Stomach (tissue), 9 donors: ENCODE results near the gene ZNF492. TPM values are rescaled to one million over a fixed set of nuclear protein-coding genes. Genes with fewer than 3 reads are reported as not detected.
A peak's percentile ranks its signal among the peaks of the same experiment; 100 is the strongest.

Experiments used
- DNase-seq, 2 donors: peaks; one replicate each; pipeline versions ENCODE4 v3.0.0 to v3.0.0-alpha.2; 2013 to 2019
- H3K27ac ChIP-seq, 5 donors: fragments of 200-600 bp in 4 of 5; sonication (generic) in 4 of 5; one replicate each; pipeline ENCODE4 v1.5.1; 2013 to 2019; ENCODE audit warnings: mild to moderate bottlenecking in 1 of 5, moderate library complexity in 1 of 5
- H3K27me3 ChIP-seq, 3 donors: fragments of 200-600 bp; sonication (generic); one replicate each; pipeline ENCODE4 v1.5.1; 2017 to 2019; ENCODE audit warnings: mixed run types in 1 of 3
- H3K36me3 ChIP-seq, 4 donors: fragments of 200-600 bp; sonication (generic); 1 replicate in 3 of 4; 2 replicates in 1 of 4; pipeline ENCODE4 v1.5.1; 2016 to 2019
- H3K4me1 ChIP-seq, 4 donors: fragments of 200-600 bp; sonication (generic); one replicate each; pipeline ENCODE4 v1.5.1; 2016 to 2019
- H3K4me3 ChIP-seq, 4 donors: fragments of 200-600 bp; sonication (generic) in 3 of 4; one replicate each; pipeline ENCODE4 v1.5.1; 2016 to 2019; ENCODE audit warnings: mild to moderate bottlenecking in 1 of 4
- H3K9me3 ChIP-seq, 4 donors: fragments of 200-600 bp; sonication (generic); one replicate each; pipeline ENCODE4 v1.5.1; 2016 to 2019
- EP300 ChIP-seq: sonication (generic); formaldehyde crosslinking; IDR thresholded peaks from one replicate; pipeline ENCODE4 v1.6.1; 2017; ENCODE audit warnings: antibody characterized with exemption
- POLR2A ChIP-seq, 4 donors: fragments of 450-650 bp; IDR thresholded peaks; one replicate each; pipeline ENCODE4 v1.6.1; 2016; ENCODE audit warnings: antibody characterized with exemption in 4 of 4, control low read depth in 2 of 4, mild to moderate bottlenecking in 1 of 4, moderate library complexity in 1 of 4
- POLR2AphosphoS5 ChIP-seq, 3 donors: sonication (generic); formaldehyde crosslinking; IDR thresholded peaks; one replicate each; pipeline ENCODE4 v1.6.1; 2016; ENCODE audit warnings: antibody characterized with exemption in 3 of 3
- whole genome bisulfite sequencing, 5 donors: extraction: QIAGEN DNeasy Blood & Tissue Kit in 3 of 5; methylation state at CpG; one replicate each; pipeline versions ENCODE4 v1.1.5 to v1.1.7; 2013 to 2018; 5-methylcytosine and 5-hydroxymethylcytosine counted together
- intact Hi-C: fragments of 100-400 bp; cut with DNase I; formaldehyde crosslinking; loops from one replicate; pipeline ENCODE4 v1.15.1; 2023; ENCODE audit warnings: low total_unique reads
- polyA plus RNA-seq, 3 donors: library from polyadenylated mRNA; stranded (reverse); fragments of 200-250 nt; gene quantifications; one replicate each; pipeline ENCODE4 v1.2.3, GENCODE V29; 2013
- total RNA-seq, 5 donors: library from RNA; depleted of rRNA; stranded (reverse); fragments of >200 nt; gene quantifications; one replicate each; pipeline versions ENCODE4 v1.1.0 to v1.2.3, GENCODE V29; 2014 to 2016
- TF ChIP-seq, protein P1 (sequence below), 7 experiments: fragments of 450-650 bp in 4 of 7; fragments of 200-600 bp in 3 of 7; sonication (generic) in 3 of 7; IDR thresholded peaks; one replicate each; pipeline ENCODE4 v1.5.1; 2016 to 2019; ENCODE audit warnings: antibody characterized with exemption in 7 of 7, control low read depth in 2 of 7, mild to moderate bottlenecking in 1 of 7
- donor health status: healthy with polysubstance abuse.
- donor health status: Bipolar disorder and iron deficiency.
- donor health status: healthy.

The ZNF492 gene
- total and polyA plus RNA-seq, 8 donors, result 0.10 to 1.7 (median 1.7) TPM; not detected in 5

DNA sequence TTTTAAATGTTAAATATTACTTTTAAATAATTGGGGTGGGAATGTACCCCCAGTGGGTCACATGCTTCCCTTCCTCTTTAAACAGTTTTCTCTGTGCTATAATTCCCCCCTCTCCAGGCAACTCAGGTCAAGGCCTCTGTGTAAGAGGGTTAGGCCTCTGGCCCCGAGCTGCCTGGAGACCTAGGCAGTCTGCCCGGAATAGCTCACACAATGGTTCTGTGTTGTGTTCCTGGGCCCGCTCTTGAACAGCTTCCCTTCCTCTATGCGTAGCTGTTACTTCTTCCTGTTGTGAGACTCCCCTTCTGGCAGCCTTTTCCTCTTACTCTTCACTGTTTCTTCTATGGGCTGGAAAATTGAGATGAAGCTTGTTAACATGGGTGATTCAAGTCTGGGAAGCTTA, 14.8 kb upstream of the ZNF492 start:
- no peaks in the 10 kb centered on the region for H3K36me3 ChIP-seq
- intact Hi-C loops, result no loop called here
- no peak overlapping the region for H3K4me3 ChIP-seq
- no peak overlapping the region for H3K27ac ChIP-seq
- DNase-seq, result peak in 1 of 2 donors; percentile 14
- WGBS, 5 donors, result 55 to 72% (median 61%) methylated on average over 4 of the region's 4 CpGs
- TF ChIP-seq, protein P1, sequence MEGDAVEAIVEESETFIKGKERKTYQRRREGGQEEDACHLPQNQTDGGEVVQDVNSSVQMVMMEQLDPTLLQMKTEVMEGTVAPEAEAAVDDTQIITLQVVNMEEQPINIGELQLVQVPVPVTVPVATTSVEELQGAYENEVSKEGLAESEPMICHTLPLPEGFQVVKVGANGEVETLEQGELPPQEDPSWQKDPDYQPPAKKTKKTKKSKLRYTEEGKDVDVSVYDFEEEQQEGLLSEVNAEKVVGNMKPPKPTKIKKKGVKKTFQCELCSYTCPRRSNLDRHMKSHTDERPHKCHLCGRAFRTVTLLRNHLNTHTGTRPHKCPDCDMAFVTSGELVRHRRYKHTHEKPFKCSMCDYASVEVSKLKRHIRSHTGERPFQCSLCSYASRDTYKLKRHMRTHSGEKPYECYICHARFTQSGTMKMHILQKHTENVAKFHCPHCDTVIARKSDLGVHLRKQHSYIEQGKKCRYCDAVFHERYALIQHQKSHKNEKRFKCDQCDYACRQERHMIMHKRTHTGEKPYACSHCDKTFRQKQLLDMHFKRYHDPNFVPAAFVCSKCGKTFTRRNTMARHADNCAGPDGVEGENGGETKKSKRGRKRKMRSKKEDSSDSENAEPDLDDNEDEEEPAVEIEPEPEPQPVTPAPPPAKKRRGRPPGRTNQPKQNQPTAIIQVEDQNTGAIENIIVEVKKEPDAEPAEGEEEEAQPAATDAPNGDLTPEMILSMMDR (IDR thresholded peaks at IDR 0.05), result no peak
- no peak for TF ChIP-seq EP300
- no peak for TF ChIP-seq POLR2AphosphoS5 (IDR thresholded peaks at IDR 0.05)
- no peak for TF ChIP-seq POLR2A (IDR thresholded peaks at IDR 0.05)
- peaks cover 5 to 62% (median 11%) of the 10 kb centered on the region in 3 donors for H3K27me3 ChIP-seq
- peaks cover 10 to 81% (median 53%) of the 10 kb centered on the region in 4 donors for H3K9me3 ChIP-seq
- H3K4me1 ChIP-seq, result peaks cover 0 to 17% (median 0%) of the 10 kb centered on the region in 4 donors

DNA sequence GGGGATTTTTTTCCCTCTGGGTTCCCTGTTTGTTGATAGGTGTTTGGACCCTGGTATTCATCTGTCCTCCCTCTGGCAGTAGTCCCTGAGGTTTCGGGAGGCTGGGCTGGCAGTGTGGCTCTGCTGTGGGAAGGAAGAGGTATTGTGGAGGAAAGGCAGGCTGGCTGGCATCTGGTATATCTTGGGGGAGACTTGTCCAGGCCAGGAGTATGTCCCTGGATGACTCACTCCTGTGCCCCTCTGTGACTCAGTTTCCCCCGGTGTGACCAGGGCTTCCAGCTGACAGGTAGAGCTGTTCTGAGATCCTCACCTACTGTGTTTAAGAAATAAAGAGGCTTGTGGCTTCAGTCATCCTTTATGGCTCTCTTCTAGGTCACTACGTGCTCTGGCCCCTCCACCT, 14.2 kb upstream of the ZNF492 start:
- no peak overlapping the region for H3K4me3 ChIP-seq
- no peaks in the 10 kb centered on the region for H3K36me3 ChIP-seq
- 77 to 92% (median 84%) methylated on average over 2 to 3 of the region's 3 CpGs for WGBS, 5 donors
- peaks cover 10 to 82% (median 56%) of the 10 kb centered on the region in 4 donors for H3K9me3 ChIP-seq
- DNase-seq, result no peak
- TF ChIP-seq POLR2A (IDR thresholded peaks at IDR 0.05) (no peak), EP300 (no peak), POLR2AphosphoS5 (IDR thresholded peaks at IDR 0.05) (no peak)
- TF ChIP-seq, protein P1 (IDR thresholded peaks at IDR 0.05), result no peak
- H3K4me1 ChIP-seq, result peaks cover 0 to 17% (median 0%) of the 10 kb centered on the region in 4 donors
- intact Hi-C loops, result no loop called here
- no peak overlapping the region for H3K27ac ChIP-seq
- H3K27me3 ChIP-seq, result peaks cover 5 to 62% (median 11%) of the 10 kb centered on the region in 3 donors

DNA sequence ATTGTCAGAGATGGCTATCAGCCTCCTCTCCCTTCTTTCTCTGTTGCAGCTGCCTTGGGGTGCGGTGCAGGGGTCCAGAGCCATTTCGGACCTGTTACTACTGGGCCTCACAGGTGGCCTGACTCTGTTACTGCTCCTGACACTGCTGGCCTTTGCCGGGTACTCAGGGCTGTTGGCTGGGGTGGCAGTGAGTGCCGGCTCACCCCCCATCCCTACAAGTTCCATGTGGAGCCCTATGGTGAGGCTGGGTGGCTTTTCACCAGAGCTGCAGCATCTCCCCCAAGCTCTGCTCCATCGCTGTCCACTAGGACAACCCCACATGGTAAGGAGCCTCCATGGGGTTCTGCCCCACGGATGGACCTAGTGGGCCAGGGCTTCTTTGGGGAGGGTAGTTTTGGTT, 13.7 kb upstream of the ZNF492 start:
- intact Hi-C loops, result no loop called here
- peaks cover 5 to 62% (median 11%) of the 10 kb centered on the region in 3 donors for H3K27me3 ChIP-seq
- no peak overlapping the region for H3K27ac ChIP-seq
- TF ChIP-seq, protein P1 (IDR thresholded peaks at IDR 0.05), result no peak
- TF ChIP-seq POLR2A (IDR thresholded peaks at IDR 0.05) (no peak), EP300 (no peak), POLR2AphosphoS5 (IDR thresholded peaks at IDR 0.05) (no peak)
- WGBS, 5 donors, result 80 to 94% (median 90%) methylated on average over 5 to 6 of the region's 6 CpGs
- H3K4me1 ChIP-seq, result peaks cover 0 to 17% (median 0%) of the 10 kb centered on the region in 4 donors
- no peak for DNase-seq
- no peaks in the 10 kb centered on the region for H3K36me3 ChIP-seq
- no peak overlapping the region for H3K4me3 ChIP-seq
- H3K9me3 ChIP-seq, result peaks cover 10 to 78% (median 55%) of the 10 kb centered on the region in 4 donors

DNA sequence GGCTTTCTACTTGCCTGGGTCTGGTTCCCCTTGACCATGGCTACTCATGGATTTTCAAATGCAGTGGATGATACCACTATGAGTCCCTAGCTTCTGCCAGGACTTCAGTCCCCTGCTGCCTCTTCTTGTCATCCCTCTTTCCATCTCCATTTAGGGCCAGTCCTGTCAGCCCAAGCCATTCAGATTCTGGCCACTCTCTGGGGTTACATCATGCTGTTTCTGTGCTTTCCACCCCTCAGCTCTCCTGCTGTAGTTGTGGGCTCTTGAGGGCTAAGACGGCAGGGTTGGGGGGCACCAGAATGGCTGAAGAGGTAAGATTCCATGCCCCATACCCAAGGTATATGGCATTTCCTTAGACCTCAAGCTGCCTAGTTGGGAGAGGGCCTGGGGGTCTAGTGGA, 13.2 kb upstream of the ZNF492 start:
- no peak for DNase-seq
- 80 to 96% (median 89%) methylated on average over 1 of the region's 1 CpG for WGBS, 5 donors
- Histone ChIP-seq H3K36me3 (no peaks in the 10 kb centered on the region), H3K27me3 (peaks cover 5 to 62% (median 11%) of the 10 kb centered on the region in 3 donors), H3K9me3 (peaks cover 10 to 82% (median 56%) of the 10 kb centered on the region in 4 donors), H3K4me1 (peaks cover 0 to 17% (median 0%) of the 10 kb centered on the region in 4 donors), H3K27ac (no peak overlapping the region), H3K4me3 (no peak overlapping the region)
- intact Hi-C loops, result no loop called here
- TF ChIP-seq EP300 (no peak), POLR2AphosphoS5 (IDR thresholded peaks at IDR 0.05) (no peak), POLR2A (IDR thresholded peaks at IDR 0.05) (no peak)
- TF ChIP-seq, protein P1 (IDR thresholded peaks at IDR 0.05), result no peak
